ENCODE results near the gene RNU5B-1.

The RNU5B-1 gene

DNA sequence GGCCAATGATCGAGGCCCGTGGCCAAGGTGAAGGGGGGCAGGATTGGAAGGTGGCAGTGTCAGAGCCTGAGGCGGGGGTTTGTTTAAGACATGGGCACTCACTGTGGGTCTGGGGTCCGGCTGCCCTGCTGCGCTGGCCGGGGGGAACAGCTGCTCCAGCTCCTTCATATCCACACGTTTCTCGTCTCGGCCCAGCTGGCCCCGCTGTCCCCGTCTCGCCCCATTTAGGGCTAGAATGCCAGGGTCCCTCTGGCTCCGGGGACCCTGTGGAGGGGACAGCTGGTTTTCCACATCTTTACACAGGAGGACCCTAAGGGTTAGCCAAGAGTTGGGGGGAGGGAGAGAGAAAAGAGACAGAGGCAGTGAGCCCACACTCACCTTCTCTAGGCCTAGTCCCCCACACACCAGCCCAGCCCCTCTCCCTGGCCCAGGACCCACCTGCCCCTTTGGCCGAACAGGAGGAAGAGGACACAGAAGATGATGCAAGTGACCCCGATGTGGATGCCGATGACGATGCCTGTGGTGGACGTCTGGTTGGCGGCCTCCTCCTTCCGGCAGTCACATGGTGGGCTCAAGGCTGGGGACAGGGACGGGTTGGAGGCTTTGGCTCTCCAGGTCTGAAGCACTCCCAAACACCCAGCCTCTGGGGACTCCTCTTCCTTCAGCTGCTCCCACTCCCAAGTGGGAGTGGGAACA lies 25.0 kb downstream of the RNU5B-1 start:
- no peak for DNase-seq

DNA sequence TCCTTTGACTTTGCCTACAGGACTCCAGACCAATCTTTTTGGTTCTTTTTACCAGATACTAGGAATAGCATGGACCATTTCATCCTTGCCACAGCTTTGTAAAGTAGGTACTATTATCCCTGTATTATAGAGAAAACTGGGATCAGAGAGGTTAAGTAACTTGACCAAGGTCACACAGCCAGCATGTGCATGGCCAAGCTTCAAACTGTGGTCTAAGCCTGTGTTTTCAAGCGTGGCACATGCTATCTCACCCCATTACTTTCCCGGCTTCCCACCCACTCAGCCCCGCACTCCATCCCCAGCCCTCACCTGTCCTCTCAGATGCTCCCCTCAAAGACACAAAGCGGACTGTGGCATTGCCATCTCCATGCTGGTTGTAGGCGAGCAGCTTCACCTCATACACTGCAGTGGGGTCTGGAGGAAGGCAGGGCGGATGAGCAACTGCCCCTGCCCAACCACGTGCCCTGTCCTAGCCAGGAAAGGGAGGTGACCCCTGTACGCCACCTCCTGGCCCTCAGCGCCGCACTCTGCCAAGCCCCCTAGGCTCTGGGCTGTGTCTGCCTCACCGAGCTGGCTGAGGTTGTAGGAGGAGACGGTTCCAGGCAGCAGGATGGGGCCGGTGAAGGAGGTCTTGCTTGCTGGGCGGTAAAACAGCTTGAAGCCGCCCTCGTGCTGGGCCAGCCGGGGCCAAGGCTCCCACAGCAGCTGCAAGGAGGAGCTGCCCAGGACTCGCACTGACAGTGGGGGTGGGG lies 25.7 kb downstream of the RNU5B-1 start:
- no peak for DNase-seq

DNA sequence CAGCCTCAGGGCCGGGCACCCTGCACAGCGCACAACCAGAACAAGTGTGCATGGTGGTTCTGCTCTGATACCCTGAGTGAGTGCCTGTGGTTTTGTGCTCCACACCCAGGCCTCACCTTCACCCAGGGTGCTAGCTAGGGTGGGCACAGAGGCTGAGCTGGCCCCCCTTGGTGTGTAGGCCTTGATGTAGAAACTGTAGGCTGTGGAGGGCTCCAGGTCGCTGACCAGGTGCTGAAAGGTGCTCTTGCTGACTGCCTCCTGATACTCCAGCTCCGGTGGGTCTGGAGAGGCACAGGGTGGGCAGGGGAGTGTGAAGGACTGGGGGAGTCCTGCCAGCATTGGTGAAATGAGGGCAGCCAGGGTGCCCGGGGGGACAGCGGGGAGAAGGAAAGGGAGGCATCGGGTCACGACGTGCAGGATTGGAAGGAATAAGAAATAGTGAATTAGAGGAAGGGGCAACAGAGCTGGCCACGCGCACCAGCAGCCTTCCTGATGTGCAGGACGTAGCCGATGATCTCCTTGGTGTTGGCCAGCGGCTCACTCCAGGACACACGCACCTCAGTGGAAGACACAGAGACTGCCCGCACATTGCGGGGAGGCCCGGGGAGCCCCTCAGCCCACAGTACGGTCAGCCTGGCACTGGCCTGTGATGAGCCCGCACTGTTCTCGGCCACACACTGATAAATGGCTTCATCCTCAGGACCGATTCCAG lies 26.6 kb downstream of the RNU5B-1 start:
- no peak for DNase-seq

DNA sequence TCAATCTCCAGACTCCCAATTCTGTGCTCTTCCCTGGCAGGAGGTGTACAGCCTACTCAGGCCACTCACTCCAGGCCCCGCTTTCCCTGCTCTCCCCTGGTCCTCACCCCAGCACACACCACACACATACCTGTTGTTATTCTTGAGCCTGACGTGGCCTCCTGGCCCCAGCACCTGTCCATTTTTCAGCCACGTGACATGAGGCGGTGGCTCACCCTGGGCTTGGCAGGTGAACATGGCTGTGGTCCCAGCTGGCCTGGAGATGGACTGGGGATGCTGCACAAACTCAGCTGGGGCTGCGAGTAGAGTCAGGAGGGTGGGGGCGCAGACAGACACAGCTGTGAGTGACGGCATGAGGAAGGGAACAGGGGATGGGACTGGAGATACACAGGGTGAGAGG lies 27.3 kb downstream of the RNU5B-1 start:
- DNase-seq: no peak

DNA sequence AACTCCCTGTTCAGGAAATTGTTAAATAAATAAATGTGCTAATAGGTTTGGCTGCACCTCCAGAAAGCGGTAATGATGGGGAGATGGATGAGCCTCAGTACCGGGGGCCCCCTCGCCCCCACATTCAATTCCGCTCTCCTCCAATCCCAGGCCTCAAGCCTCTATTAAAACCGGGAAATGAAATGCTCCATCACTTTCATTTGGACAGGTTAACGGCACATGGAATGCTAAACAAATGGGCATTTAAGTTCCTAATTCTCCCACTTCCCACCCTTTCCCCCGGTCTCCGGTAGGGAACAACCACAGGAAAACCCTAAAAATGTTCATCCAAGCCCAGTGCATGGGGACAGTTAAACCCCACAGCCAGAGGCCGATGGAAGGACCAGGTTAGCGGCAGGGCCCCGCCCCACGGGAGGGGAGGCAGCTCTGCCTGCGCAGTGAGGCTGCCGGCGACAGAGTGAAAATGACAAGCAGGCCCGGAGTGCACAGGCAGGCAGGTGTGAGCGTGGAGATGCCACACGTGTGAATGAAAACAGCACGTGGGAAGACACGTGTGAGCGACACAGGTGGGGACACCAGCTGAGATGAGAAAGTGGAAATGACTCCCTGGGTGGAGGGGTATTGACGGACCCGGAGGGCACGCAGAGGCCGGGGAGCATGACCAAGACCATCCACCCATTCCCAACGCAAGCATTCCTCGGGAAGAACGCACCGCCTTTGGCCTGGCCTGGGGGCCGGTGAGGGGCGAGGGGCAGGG lies 28.1 kb downstream of the RNU5B-1 start:
- no peak for DNase-seq

DNA sequence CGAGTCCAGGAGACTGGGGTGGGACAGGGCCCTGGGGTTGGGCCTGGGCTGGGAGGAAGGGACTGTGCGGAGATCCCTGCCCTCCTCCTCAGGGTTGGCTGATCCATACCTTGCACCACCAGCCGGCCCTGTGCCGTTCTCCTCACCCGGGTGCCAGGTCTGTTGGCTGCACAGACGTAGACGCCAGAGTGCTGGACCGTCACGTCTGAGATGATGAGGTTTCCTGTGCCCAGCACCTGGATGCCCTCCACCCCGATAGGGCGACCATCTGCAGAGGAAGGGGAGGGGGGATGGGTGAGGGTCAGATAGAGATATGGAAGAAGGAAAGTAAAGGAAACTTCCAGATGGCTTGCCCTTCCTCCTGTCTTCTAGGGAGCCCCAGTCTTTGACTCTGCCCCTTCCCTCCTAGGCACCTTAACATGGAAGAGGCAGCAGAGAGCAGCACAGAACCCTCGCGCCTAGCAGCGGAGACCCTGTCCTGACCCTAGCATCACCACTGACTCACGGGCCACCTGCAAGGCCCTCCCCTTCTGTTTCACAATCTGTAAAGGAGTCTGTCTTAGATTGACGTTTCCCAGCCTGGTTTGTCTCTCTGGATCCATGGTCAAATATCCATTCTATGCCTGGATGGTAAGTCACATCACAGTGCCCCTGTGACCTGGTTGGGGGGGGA lies 28.8 kb downstream of the RNU5B-1 start:
- DNase-seq: no peak

DNA sequence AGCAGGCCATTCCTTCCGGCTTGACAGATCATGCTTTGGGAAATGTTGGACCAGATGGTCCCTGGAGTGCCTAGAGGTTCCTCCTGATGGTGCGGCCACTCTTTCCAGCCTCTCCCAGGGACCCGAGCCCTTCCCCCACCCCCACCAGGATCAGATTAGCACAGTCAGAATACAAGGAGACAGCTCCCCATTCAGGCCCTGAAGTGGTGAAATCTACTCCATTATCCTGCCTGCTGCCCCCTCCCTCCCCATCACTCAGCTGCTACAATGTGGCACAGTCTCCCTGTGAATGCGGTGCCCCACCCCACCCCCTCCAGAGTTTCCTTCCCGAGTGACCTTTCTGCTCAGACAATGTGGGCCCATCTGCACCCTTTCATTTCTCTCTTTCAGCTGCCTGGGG lies 29.4 kb downstream of the RNU5B-1 start:
- no peak for DNase-seq

DNA sequence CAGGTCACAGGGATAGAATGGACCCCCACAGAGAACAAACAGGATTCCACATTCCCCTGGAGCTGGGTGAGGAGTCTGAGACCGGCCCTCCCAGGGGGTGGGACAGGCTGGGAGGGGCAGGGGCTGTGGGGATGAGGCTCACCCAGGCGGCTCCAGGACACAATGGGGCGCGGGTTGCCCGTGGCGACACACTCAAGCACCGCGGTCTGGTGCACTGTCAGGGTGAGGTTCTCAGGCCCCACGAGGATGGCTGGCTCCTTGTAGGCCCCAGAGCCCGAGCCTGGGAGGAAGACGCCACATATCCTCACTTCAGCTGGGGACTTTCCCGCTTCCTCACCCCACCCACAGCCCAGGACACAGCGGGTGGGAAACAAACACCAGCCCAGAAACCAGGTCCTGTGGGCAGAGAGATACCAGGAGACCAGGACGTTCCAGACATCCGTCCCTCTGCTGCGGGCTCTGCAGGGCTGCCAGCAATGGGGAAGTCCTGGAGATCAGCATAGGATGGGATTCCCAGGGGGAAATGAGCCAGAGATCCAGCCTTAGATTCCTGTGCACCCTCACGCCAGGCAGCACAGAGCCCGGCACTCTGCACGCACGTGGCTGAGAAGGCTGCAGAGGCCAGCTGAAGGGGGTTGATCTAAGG lies 30.2 kb downstream of the RNU5B-1 start:
- no peak for DNase-seq

DNA sequence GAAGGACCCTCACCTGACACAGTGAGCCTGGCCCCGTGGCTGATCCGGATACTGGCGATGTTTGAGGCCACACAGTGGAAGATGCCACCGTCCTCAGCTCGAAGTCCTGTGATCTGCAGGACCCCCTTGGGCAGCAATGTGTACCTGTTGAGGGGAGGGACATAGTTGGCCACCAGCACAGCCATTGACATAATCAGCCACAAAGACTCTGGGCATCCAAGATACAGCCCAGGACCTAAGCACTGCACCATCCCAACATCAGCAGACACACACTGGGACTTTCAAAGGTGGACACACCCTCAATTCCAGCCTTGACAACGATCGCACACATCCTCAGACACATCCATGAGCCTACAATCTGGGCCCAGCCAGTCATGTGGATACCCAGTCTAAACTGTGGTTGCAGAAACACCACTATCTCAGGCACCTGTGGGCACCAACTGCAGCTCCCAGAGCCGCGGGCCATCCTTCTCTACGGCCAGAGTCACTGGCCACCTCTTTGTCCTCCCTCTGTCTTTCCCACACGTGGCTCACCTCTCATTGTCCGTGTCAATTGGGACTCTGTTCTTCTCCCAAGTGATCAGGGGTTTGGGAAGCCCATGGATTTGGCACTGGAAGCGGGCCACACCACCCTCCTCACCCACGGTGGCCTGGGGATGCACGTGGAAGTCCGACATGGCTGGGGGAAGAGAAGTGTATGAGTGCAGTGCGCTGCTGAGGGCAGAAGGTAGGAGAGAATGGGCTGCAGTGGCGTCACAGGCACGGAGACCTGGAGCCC lies 31.0 kb downstream of the RNU5B-1 start:
- no peak for DNase-seq

DNA sequence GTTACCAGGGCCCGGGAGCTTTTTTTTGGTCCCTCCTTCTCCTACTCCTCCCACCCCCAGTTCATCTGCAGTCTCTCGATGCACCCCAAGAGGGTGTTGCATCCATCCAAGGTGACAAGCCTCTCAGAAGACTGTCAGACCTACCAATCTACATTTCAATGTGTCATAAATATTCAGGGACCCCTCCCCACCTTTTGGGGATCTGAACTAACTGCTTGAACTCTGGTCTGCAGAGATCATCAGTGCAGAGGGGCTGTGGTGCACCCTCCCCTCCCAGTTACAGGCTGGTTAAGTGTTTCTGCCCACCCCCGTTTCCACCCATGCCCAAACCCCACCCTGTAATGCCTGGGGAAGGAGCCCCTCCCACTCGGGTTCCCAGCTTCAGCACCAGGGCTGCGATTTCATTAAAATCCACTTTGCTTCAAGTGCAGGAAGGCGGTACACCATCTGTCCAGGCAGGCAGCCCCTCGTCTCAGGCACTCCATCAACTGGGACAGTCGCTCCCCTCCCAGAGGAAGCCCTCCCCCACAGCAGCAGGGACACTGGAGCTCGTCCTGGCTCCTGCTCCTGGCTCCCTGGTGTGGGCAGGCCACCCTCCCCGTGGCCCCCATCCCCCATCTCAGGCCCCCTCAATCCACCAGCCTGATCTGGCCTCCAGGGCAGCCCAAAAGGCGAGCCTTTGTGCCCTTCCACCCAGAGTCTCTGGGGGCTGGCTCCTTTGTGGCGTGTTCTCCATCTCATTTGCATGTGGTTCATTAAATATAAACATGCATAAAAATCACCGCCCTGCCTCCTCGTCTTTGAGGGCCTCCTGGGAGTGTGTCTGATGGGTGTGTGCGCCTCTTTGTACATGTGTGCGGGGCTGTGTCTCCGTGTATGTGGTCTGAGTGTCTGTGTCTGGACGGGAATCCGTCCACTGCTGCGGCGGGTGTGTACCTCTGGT lies 32.3 kb downstream of the RNU5B-1 start:
- DNase-seq: no peak

DNA sequence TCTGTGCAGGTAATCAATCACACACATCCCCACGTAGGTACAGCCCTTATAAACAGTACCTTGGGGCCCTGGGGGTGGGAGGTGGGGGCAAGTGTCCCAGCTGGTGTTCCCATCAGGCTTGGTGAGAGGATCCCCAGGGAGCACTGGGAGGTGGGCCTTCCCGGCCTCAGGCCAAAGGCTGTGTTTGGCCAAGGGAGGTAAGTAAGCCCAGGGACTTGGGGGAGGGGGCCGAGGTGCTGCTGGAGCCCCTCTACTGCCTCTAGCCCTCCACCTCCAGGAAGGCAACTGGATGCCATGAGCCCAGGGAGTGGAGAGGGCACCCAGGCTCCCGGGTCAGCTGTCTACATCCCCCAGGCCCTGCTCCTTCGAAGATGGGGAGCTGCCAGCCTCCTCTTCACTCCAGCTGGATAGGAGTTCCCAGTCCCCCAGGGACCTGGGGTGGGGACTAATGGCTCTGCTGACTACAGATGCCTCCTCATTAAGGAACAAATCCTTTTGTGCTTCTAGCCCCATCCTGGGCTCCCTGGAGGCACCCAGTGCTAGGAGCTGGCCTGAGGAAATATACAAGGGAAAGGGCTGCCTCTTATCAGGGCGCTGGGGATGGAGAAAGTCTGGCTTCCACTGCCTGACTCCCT lies 33.1 kb downstream of the RNU5B-1 start:
- DNase-seq: no peak

DNA sequence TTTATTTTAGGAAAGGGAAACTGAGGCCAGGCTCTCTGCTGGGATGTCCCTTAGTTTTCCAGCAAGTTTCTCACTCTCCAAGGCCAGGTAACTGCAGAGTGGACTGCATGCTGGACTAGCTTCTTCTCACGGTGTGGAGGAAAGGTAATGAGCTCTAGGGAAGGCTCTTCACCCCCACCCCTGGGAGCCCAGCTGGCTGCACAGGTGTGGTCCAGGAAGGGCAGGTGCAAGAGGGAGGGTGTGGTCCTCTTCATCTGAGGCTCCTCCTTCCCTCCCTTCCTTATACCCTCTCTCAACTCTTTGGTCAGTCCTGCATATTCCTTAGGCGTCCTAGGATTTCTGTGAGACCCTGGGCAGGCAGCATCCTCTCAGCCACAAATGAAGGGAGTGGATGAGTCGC lies 33.9 kb downstream of the RNU5B-1 start:
- no peak for DNase-seq

DNA sequence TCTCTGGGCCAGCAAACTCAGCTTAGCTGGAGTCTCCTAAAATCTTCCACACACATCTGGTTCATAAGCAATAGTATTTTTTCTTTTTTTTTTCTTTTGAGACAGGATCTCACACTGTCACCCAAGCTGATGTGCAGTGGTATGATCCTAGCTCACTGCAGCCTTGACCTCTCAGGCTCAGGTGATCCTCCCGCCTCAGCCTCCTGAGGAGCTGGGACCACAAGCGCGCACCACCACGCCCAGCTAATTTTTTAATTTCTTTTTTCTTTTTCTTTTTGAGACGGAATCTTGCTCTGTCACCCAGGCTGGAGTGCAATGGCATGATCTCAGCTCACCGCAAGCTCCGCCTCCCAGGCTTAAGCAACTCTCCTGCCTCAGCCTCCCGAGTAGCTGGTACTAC lies 34.3 kb downstream of the RNU5B-1 start:
- DNase-seq: no peak

DNA sequence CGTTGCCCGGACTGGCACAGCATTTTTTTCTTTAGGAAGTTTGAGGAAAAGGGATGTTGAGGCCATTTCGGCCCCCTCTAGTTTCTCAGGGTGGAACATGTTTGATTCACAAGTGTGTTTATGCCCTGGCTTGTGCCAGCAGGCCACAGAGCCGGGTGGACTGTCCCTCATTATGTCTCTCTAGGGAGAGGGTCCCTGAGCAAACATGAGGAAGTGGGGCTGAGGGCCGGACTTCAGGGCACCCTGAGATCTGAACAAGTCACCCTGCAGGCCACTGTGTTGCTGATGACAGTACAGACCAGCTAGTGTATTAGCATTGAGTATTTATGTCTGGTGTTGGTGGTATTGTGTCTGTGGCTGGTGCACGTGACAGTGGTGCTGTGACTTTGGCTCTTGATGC lies 34.9 kb downstream of the RNU5B-1 start:
- no peak for DNase-seq

DNA sequence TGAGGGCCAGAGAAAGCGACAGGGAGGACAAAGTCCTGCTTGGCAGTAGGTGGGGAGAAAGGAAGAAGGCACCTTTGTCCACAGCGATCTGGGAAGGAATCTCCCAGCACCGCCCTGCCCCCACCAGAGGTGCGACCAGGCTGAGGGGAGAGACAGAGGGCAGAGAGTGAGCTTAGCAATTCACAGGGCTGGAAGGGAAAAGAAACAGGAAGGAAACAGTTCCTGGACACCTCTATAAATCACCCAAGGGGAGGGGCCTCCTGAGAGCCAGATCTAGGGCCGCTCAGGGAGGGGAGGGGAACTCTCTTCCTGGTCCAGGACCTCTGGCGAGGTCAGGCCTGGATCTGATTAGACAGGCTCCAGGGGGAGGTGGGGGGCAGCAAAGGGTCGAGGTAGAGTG lies 35.4 kb downstream of the RNU5B-1 start:
- no peak for DNase-seq

DNA sequence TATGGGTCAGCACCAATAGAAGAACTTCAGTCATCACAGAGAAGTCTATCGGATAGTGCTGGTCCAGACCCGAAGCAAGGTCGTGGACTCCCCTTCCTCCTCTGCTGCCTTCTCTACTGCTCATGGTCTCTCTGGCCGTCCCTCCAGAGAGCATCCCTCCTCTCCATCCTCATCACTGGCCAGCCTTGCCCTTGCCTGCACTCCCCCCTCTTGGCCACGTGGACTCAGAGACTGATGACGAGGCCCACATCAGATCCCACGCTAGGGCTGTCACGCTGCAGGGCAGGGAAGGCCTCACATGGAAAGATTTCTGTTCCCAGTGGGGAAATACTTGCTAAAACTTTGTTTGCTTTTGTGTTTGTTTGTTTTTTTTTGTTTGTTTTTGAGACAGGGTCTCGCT lies 38.0 kb downstream of the RNU5B-1 start:
- no peak for DNase-seq

DNA sequence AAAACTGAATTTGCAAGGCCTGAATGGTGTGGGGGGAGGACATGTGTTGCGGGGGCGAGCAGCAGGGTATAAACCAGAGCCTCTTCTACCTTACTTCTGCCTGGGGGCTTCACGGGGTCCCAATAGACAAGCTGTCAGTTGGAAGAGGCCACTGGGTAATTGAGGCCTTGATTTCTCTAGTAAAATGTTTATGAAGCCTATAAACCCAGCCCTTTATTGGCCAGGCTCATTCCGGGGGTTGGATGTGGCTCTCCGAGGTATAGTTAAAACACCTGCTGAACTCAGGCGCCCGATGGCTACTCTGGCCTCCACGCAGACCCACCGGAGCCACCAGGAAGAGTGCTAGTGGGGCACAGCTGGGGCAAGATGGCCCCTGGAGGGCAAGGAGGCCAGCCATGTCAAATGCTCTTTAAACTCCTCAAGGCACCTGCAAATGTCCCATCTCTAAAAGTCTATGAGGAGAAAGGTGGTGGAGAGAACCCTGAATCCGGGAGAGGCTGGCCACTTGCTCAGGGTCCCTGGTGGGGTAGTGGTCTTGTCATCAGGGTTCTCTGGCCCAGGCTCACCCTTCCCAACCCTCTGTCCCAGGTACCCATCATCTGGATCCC lies 39.0 kb downstream of the RNU5B-1 start:
- DNase-seq: no peak

DNA sequence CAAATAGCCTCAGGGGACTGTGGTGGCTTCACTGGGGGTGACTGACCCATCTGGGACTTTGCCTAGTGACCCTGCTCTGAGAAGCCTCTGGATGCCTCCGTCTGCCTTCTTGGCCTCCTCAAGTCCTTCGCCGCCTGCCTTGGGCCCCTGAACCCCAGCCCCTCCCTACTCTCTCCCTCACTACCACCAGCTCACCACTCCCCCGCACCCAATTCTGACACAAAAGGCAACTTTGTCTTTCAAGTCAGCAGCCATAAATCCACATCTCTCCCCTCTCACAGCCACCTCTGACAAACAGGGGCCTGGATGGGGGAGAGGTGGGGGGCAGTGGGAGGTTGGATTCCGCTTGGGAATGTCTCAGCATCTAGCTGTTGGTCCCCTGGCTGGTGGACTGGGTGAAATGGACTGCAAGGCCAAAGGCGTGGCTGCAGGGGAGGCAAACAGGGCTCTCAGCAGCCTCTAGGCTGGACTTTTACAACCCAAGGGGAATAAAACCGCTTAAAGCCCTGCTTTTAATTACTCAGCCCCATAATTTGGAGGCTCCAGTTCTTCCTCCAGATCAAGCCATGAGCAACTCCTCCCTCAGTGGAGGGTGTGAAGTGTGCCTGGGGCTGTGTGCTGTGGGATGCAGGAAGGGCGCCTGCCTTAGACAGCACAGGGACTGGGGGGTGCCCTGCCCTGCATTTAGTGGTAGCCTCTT lies 39.9 kb downstream of the RNU5B-1 start:
- DNase-seq: no peak

DNA sequence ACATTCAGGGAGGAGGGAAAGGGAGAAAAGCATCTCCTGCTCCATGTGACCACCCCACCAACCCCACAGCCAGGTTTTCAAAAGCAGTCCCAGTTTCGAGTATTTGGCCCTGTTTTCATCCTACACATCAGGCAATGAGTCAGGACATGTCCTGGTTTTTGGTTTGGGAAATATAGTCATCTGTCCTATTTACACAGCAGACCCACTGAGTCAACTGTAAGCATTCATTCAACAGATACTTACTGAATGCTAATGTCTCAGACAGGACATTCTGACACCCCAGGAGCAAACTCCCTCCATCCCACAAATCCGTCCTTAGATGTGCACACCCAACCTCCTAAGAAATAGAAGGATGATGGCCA lies 40.4 kb downstream of the RNU5B-1 start:
- DNase-seq: no peak
